HG02973 (cell line): Measurements from ENCODE around the gene GALNT14.
"Not testable (repeated sequence)": the region's sequence is repeated elsewhere in the genome, so short reads cannot be mapped to it uniquely, and the experiment has no call there.

ENCODE experiments used
- ATAC-seq: cut with Tn5 transposase; IDR thresholded peaks from one replicate; pipeline ENCODE4 v1.9.1; 2021; ENCODE audit warnings: moderate library complexity; ENCODE audit not compliant: unreplicated experiment

The GALNT14 gene

DNA sequence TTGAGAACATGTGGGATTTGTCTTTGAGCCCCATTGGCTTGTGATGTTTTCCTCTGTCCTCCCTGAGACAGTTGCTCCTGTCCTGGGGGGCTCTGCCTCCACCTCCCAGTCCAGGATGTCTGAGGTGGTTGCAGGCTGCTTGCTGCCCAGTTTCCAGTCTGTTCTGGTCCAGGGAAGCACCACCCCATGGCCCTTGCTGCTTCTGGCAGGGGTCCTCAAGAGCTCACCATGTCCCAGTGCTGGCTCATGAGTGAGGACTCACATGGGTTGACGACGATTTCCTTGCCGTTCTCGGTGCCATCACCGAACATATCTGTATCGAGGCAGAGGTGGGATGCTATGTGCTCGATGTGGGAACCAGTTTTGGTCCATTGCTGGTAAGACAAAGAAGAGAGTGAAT lies 227.6 kb downstream of the GALNT14 start:
- no peak for ATAC-seq

DNA sequence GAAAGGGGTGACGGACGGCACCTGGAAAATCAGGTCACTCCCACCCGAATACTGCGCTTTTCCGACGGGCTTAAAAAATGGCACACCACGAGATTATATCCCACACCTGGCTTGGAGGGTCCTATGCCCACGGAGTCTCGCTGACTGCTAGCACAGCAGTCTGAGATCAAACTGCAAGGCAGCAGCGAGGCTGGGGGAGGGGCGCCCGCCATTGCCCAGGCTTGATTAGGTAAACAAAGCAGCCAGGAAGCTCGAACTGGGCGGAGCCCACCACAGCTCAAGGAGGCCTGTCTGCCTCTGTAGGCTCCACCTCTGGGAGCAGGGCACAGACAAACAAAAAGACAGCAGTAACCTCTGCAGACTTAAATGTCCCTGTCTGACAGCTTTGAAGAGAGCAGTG lies 233.8 kb downstream of the GALNT14 start:
- ATAC-seq, result not testable (repeated sequence)

DNA sequence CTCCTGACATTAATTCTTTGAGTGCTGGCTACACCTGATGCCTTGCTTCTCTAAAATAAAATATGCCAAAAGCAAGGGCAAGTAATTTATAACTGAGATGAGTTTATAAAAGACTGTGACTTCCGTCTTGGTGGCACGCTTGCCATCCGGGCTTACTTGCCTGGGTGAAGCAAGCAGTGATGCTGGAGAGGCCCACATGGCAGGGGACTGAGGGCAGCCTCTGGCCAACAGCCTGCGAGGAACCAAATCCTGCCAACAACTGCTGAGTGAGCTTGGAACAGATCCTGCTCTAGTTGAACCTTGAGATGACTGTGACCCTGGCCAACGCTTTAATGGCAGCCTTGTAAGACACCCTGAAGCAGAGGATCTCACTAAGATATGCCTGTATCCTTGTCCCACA lies 234.9 kb downstream of the GALNT14 start:
- no peak for ATAC-seq

DNA sequence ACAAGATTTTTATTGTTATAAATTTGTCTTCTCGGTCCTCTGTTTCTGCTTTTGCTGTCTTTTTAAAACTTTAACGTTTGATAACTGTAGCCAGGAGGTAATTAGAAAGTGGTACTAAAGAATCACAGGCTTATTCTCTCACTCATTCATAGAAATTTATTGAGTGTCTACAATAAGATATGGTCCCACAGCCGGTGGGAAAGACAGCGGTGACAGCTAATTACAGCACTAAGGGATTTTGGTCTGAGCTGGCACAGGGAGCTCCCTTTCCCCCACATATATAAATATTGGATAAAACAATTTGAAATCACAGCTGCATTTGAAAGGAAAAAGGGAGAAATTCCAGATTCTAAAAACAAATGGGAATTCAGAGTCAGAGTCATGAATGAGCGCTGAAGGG lies 237.9 kb downstream of the GALNT14 start:
- ATAC-seq, result no peak

DNA sequence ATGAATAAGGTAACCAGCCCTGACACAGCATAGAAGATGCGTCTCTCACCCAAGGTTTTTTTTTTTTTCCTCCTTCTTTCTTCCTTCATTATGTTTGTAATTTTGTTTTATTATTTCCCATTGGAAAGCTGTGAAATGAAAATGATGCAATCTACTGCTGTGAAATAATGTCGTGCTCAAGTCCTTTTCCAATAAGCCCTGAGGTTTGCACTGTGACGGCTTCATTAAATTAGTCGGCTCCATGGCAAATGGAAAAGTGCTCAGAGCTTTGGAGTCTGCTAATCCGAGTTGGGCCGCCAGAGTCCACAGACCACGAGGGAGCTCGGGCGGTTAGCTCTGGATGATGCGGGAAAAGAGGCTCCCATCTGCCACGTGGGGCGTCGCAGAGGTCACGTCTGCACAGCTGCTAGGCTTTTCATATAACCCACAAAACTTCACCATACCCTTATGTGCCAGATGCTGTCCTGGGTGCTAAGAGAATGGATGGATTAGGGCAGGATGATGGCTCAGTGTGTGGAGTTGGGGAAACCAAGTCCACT lies 238.7 kb downstream of the GALNT14 start:
- no peak for ATAC-seq

DNA sequence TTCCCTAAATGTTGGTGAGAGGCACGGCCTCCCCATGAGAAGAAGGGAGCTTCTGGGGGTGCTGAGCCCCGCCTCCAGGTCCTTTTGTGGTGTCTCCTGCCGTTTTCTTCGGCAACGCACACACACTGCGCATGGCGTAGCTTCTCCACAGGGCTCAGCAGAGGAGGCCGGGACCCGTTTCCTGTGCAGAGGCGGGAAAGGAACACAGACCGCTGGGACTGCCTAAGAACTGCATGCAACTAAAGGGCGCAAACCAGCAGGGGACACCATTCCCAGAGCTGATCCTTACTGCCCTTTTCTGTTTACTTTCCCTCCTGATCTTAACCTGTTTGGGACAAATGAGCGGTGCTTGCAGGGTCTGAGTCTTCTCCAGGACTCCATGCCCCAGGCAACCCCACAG lies 240.7 kb downstream of the GALNT14 start:
- no peak for ATAC-seq

DNA sequence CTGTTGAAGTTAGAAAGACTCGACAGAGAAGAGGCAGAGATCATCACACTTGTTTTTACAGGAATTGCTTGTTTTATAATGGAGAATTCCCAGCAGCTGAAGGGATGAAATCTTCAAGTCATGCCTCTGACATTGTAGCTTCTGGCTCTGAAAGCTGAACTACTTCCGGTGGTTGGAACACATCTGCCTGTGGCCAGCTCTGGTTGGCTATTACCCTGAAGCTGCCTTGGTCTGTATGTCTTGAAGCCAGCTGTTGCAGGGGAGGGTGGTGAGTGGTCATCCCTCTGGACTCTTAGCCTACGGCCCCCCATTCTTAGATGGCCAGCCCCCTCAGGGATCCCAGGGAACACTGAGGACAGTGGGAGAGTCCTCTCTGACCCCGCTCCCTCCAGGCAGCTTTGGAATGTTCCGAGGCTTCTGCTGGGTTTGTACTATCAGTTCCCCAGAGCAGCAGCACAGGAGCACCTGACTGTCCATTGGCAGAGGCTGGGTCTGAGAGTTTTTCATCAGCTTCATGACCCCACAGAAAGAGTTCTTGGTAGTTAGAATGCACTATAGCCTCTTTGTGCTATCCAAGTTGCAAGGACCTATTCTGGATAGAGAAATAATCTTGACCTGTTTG lies 243.6 kb downstream of the GALNT14 start:
- peak; percentile 48 for ATAC-seq

DNA sequence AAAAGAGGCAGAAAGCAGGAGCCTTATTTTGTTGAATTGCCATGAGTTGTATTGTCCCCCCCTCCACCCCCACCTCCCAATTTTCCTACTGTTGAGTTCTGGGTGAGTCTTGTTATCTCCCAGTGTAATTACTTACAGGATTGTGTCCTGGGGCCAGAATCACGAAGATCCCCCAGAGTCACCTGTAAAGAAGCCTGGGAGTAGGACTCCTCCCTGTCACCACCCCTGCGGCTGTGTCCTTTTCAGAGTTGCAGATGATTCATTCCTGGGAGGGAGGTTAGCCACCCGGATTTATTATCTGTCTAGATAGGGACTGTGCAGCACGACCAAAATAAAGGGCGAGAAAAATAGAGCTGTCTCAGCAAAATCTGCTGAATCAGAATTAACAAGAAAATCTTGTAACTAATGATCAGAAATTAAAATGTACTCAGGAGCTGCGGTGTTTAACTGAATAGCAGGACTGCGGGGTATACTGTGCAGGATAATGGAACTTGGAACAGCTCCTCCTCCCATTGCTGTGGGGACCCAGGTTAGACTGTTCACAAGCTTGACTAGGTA lies 249.3 kb downstream of the GALNT14 start:
- ATAC-seq, result no peak

DNA sequence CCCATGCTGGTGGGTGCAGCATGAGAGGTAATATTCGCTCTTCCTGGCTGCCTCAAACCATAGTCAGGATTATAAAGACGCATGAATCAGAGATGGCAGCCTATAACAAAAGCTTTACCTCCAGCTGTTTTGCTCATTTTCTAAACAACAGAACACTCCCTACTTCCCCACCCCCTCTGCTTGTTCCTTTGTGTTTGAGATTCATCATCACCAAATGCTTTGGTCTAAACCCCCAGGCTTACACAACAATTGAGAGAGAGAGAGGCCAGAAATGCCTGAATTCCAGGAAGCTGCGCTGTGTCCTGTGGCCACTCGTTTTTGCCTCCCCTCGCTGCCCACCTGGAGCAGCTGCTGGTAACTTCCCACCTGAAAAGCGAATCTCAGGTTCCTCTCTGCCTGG lies 252.2 kb downstream of the GALNT14 start:
- no peak for ATAC-seq

DNA sequence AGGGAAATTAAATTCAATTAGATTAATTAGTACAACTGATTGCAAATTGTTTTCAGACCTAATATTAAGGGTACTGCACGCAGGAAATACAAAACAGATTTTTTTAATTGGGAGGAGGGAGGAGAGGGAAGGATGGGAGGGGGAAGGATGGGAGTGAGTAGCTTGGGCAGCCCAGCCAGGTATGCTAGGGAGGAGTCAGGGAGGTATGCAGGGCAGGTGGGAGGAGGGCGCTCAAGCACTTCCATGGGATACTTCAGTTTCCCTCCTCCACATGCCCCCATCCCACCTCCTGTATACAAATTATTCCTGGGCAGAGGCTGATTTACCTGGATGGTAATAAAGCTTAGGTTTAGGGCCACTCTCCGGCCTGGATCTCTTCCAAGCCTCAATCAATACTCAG lies 254.4 kb downstream of the GALNT14 start:
- no peak for ATAC-seq

DNA sequence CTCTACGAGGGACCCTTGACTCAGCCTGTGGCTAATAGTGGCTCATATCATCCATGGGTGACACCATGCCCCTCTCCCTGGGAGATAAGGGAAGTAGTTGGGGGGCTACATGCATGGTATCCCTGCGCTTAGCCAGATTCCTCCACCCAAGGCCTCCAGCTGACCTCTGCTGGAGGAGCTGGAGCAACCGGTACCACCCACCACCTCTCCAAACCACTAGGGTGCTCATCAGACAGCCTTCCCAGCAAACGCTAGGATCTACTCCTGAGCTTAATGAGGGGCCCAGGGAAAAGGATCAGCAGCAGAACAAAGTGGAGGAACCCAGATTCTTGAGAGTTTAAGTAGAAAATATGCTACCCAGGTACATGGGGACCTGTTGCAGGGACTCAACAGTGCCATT lies 255.1 kb downstream of the GALNT14 start:
- ATAC-seq, result no peak

DNA sequence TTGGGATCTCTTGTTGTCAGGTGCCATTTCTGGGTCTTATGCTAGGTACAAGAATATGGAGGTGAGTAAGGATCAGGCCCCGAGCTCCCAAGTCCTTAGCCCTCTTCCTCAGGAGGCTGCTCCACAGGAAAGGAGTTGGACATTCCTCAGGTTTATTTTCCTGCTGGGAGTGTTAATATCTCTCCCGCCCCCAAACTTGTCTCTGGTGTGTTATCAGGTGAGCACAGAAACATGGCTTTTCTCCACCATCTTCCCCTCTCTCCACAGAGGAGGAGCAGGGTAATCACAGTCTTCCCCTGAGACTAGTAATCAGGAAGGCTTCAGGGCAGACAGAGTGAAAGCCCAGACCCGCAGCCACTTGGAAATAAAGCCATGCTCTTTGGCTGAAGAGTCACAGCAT lies 257.7 kb downstream of the GALNT14 start:
- ATAC-seq, result no peak

DNA sequence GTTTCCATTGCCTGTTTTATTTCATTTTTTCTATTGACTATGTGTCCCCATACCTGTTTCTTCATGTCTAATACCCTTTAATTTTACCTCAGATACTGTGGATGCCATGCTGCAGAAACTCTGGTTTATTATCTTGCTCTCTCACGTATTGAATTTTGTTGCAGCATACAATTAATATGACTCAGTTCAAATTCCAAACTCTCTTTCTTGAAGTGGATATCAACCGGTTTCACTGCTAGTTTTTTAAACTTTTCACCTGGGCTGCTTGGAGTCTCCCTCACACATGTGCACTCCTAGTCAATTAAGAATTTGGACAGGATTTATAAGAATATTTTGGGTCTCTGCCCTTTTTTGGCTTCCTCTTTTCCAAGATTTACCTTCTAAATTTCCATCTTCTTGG lies 260.4 kb downstream of the GALNT14 start:
- no peak for ATAC-seq

DNA sequence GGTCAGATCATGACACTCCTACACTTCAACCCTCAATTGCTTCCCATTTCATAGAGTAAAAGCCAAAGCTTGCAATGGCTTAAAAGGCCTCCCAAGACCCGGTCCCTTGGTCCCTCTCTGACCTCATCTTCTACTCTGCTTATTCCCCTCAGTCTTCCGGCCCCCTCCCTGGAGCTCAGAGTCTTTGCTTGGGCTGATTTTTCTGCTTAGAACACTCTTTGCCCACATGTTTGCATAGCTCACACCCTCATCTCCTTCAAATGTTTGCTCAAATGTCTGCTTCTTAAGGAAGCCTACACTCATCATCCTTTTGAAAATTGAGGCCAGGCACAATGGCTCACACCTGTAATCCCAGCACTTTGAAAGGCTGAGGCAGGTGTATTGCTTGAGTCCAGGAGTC lies 265.4 kb downstream of the GALNT14 start:
- ATAC-seq, result no peak

DNA sequence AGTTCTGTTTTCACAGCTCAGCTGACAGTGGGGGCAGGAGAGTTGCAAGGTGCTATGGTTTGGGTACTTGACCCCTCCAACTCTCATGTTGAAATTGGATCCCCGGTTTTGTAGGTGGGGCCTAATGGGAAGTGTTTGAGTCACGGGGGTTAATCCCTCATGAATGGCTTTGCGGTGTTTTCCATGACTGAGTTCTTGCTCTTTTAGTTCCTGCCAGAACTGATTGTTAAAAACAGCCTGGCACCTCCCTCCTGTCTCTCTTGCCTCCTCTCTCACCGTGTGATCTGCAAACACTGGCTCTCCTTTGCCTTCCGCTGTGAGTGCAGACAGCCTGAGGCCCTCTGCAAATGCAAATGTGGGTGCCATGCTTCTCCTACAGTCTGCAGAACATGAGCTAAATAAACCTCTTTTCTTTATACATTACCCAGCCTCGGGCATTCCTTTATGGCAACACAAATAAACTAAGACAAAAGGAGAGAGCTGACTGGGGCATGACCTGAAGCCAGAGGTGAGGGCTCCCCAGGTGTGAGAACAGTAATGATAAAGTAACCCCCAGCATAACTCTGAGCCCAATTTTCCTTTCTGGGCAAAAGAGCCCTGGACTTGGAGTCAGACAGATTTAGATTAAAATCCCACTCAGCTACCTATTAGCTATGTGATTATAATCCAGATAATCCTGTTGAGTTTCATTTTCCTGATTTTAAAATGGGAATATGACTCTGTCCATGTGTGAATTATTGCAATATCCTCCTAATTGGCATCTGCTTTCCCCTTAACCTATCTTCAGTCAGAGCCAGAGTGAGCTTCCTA lies 266.1 kb downstream of the GALNT14 start:
- ATAC-seq, result no peak

DNA sequence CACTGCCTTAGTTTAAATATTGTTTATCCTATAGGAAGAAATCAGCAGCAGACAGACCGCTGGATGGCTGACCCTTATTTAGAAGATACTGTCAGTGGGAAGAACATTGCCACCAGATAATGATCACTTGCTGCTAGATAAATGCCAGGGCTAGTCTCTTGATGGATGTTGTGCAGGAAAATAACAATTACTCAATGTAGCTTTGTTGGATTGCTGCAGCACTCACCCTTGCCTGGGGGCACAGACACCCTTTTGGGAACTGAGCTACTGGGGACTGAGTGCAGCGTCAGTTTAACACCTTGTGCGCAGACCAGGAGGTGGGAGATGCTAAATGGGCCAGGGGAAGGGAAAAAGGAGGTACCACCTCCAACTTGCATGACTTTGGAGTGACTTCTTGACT lies 266.8 kb downstream of the GALNT14 start:
- ATAC-seq, result no peak

DNA sequence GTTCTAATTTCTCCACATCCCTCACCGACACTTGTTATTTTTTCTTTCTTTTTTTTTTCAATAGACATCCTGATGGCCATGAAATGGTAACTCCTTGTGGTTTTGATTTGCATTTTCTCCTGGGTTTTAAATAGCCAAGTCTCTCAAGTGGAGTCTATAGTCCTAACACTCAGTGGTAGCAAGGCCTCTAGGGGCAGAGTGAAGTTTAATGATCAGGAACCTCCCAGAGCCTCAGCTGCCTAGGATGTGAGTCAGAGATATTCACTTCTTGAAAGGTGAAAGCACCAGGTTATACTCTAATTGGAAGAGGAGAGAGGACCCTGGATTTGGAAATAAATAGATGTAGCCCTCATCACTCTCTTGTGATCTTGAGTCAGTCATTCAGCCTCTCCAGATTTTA lies 268.3 kb downstream of the GALNT14 start:
- no peak for ATAC-seq

DNA sequence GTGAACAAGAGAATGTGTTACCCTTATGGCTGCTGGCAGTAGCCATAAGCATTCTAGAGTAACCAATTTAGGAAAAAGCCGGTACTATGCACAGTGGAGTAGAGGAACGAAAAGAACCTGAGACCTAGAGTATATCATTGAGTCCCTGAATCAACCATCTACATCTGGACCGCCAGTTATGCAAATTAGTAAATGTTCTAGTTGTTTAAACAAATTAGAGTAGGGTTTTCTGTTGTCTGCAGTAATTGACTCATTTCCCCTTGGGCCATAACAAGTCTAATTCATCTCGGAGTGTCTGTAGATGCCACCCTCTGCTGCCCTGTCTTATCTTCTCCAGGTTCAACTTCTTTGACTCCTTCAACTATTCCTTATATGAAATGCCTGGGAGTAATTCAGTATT lies 270.9 kb downstream of the GALNT14 start:
- no peak for ATAC-seq

DNA sequence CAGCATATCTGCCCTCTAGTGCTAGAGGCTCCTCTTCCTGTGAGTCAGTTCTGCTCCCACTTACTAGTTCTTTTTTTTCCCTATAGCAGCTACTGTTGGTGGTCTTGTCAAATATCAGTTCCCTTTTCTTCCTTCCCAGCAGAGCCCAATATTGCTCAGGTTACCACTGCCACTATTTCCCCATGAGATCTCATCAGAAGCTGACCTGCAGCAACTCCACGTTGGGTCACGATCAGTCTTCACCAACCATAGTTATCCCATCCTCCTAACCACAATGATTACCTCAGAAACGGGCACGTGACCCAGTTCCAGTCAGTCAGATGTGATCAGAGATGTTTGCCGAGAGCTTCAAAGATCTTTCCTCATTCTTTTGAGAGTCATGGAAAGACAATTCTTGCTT lies 271.3 kb downstream of the GALNT14 start:
- ATAC-seq, result no peak

DNA sequence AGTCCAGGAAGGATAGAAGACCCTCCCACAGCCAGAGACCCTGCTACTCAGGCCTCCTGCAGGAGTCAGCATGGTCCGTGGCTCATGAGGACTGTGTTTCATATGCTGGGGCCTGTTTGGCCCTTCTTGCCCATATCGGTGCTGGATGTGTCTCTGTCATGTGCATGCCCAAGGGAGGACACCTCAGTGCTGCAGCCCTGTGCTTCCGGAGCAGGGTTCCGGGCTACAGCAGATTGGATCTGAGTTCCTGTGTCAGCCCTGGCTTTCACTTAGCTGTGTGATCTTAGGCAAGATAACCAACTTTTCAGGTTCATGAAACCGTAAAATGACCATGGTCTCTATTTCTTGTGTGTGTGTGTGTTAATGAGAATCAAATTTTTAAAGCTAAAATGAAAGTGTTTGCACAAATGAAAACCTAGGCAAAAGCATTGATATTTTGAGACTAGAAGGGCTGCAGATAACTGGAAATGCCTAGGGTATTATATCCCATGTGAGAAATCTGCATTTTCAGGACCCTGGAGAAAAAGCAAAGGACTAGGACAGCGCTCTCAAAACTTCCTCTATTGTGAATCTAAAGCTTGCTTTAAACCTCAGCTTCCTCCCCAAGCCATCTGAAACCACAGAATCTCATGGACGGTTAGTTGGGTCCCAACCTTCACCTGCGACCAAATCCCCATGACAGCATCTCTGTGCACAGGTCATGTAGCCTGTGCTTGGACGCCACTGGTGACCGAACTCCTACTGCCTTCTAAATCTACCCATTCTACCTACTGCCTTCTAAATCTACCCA lies 272.2 kb downstream of the GALNT14 start:
- ATAC-seq, result no peak

DNA sequence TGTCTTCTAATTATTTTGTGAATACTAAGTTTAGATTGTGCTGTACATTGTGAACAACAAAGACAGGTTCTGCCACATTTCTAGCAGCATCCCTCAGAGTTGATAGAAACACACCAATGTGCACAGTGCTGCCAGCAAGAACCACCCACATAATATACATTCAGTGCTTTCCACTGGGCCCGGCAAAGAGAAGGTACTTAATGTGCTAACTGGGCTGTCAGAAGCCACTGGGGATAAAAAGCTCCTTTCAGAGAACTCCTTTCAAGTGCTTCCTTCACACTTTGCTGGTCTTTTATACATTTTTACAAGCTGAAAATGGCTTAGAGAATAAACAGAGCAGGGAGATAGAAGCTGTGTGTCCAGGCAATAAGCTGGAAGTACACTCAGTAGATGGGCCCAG lies 273.0 kb downstream of the GALNT14 start:
- no peak for ATAC-seq
